ENCODE results near the gene MARCHF11.

MARCHF11 gene

DNA sequence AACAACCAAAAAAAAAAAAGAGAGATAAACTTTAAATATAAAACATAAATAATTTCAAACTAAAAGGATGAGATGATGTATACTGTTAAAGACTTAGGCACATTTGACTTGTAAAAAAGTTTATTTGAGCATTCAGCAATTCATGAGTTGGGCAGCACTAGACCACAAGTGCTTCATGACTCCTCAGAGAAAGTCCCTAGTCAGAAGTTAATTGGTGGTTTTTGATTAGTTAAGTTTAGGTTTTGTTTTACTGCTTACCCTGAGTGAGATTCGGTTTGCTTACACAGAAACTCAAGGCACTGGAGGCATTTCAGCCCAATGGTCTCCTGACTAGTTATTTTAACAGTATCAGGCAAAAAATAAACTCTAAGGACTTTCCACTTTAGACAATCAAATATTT lies 129.2 kb downstream of the MARCHF11 start:
- DNase-seq, result no peak

DNA sequence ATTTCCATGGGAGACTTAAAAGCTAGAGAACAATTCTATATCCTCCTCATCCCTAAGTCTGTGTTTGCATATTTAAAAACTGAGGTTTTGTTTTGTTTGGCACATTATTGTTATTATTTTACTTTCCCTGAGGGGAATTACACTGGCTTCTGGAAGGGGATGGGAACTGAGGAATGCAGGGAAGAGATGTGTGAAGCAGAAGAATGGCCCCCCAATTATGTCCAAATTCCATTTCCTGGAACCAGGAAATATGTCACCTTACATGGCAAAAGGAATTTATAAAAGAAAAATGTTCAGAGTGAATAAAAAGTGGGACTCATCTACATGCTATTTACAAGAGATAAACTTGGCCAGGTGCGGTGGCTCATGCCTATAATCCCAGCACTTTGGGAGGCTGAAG lies 129.8 kb downstream of the MARCHF11 start:
- DNase-seq, result no peak

DNA sequence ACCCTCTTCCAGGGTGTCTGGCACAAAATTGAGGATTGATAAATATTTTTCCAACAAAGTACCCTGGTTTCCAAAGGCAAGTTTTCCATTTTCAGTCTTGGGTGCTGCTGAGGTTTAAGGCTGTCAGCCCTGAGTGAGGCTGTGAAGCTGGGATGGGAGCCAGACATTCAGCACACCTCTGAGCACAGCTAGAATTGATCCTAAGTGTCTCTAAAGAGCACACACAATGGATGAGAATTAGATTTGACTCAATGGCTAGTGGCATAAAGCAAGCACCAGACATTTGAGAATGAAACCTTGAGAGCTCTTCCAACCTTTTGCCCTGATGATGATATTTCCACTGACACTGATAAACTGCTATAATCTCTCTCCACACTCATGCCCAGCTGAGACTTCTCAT lies 131.5 kb downstream of the MARCHF11 start:
- no peak for DNase-seq

DNA sequence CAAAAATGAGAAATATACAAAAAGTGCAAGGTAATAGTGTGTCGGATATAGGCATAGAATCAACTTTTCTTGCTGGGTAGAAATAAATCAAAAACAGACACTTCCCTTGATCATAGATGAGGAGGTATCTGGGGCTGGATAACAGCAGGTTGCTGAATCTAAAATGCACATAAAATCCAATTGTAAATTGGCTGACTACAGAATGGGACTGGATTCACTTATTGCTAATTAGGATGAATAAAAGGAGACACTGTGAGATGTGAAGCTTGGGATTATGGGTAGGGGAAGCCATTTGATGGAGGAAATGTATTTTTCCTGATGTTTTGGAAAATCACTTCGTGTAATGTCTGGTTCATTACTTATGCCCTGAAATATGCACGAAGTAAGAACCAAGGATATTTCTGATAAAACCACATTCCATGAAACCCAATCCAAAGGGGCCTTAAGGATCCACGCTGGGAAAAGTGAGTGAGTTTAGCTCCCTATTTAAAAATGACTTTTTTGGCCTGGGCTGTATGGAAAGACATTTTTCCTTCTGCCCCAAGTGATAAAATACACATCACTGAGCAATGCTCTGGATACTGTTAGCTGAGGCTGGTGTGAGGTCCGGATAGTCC lies 136.1 kb downstream of the MARCHF11 start:
- DNase-seq, result no peak

DNA sequence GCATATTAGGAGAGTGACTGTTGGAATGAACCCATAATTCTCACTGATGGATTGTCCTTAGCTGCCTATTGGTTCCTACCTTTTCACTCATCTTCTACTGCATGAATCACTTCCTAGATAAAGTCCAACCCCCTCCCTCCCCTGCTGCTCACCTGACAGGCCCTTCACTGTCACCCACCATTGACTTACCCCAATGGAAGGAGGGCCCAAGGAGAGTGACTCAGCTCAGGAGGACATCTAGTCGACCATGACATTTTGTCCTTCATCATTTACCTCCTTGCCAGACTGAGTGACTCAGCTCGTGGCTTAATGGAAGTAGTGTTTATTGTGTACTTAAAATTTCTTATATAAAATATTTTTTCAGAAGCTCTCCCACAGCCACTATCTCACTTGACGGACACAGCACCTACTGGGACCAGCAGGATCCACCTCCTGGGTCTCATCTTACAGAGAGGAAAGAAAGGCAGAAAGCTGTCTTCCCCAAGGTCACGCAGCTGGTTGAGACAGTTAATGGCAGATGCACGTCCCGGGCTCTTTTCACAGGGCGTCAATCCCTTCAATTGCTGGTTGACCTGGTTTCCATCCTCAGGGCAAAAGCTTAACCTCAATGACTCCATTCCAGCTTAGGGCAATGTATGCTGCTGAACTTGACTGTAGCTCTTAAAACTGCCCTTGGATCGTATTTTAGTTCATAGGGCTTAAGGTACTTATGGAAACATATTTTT lies 142.3 kb downstream of the MARCHF11 start:
- DNase-seq, result no peak

DNA sequence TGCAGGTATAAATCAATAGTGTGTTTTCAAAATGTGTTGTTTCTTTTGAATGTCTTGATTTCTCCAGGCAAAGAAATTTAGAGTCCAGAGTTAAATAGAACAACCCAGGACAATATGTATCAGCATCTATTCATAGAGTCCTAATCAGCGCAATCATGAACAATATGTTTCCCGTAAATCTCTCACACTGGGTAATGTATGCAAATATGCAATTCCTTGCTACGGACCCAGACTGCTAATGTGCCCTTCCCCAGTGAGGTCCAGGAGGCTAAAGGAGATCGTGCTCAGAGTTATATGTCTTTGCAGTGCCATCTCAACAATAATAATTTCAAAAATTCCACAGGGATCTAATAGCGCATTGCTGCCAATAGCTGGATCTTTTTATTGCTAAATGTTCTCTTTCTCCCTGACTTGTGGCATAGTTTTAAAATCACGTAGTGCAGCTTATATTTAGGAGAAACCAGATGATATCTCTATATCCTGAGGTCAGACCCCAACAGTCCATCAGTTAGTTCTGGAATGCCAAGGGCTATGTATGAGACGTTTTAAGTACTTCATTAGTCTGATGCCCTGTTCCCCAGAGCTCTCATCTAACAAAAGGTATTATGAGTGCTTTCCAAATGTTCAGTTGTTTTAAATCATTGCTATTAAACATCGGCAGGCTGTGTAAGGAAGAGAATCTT lies 145.1 kb downstream of the MARCHF11 start:
- no peak for DNase-seq

DNA sequence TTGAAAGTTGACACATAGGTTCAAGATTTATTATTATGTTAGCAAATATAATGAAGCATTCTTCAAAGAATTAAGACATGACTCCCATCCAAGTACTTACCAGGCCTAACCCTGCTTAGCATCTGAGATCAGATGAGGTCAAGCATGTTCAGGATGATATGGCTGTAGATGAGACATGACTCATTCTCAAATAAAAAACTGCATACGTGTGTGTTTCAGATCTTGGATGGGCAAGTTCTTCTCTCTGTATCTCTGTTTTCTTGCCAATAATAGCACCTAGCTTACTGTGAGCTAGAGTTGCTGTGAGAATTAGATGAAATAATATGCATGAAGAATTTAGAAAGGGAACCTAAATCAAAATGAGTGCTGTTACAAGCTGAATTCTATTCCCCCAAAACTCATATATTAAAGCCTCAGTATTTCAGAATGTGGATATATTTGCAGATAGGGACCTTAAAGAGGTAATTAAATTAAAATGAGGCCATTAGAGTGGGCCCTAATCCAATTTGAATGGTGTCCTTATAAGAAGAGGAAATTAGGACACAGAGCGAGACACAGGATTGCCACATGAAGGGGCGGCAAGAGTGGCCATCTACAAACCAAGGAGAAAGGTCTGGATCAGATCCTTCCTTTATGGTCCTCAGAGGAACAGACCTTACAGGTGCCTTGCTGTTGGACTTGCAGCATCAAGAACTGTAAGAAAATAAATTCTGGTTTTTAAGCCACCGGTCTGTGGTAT lies 146.2 kb downstream of the MARCHF11 start:
- DNase-seq, result no peak

DNA sequence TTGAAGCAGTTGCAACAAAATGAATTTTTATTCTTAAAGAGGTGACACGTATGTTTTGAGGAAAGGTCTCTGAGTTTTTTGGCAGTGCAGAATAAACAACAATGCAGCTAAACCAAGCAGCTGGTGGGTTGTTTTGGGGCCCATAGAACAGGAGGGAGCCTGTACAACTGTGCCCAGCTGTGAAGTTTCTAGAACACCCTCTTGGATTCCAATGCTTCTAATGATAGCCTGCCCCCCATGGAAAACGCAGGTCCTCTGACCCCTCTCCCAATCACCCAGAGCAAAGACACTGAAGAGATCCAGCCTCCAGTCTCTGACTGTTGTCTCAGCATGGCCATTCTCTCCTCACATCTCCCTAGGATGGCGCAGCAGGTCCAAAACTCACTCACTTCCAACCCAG lies 150.9 kb downstream of the MARCHF11 start:
- no peak for DNase-seq

DNA sequence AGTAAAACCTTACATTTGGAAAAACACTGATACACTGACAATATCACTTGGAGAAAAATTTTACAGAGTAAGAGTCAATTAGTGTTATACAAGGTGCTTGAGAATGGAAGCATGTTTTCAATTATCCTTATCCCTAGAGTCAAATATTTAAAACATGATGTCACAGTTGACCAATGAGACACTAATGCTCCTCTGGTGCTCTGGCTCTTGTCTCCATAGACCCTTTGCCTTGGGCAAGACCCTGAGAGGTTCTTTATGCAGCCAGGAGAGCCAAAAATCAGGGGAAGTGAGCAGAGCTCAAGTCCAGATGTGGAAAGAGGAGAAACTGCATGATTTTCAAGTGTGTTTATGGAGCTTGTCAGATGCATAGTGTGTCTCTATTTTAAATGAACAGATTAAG lies 153.9 kb downstream of the MARCHF11 start:
- DNase-seq, result no peak

DNA sequence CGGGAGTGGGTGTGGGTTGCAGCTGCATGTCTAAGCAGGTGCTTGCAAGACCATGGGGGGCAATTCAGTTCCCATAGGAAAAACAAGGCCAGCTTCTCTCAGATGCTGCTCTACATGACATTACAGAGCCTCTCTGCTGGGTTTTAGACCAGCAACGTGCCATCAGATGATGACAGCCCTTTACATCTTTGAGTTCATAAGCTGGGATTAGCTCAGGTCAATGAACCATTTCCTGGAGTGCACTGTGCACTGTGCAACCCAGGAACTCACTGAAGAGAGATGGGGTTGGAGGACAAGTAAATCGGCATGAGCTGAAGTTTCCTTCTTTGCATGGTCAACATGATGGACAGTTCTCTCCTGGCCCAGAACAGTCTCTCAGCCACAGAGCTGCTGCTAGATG lies 160.6 kb downstream of the MARCHF11 start:
- no peak for DNase-seq

DNA sequence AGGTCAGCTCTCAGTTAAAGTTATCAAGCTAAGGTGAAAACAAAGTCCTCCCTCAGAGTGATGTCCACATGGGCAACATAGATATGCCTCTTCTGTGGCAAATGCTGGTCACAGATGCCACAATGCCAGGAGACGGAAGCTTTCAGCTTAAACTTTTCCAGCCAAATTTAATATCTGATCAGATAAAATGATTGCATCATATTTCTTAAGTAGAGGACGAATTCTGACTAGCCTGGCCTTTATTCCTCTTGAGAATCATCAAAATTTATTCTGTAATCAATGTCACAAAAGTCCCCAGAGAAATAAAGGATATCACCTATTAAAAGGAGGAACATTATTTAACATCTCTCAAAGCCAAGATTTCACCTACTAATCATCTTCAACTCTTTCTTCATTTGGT lies 161.9 kb downstream of the MARCHF11 start:
- no peak for DNase-seq
